Central memory CD4-positive, alpha-beta T cell (primary cell): Measurements from ENCODE around the gene SCFD2.
"Not testable (repeated sequence)": the region's sequence is repeated elsewhere in the genome, so short reads cannot be mapped to it uniquely, and the experiment has no call there.

Experiments
- DNase-seq: peaks from one replicate; pipeline ENCODE4 v3.0.0; 2022

The SCFD2 gene

GRCh38 chr4:53043055-53043454 is 322.8 kb downstream of the SCFD2 start:
- no peak for DNase-seq

- no peak for DNase-seq
Measured at GRCh38 chr4:53040851-53041250, 325.0 kb downstream of the SCFD2 start.

- DNase-seq: no peak
Measured at GRCh38 chr4:53040459-53040815, 325.4 kb downstream of the SCFD2 start.

- no peak for DNase-seq
Measured at GRCh38 chr4:53039741-53040458, 326.0 kb downstream of the SCFD2 start.

DNA sequence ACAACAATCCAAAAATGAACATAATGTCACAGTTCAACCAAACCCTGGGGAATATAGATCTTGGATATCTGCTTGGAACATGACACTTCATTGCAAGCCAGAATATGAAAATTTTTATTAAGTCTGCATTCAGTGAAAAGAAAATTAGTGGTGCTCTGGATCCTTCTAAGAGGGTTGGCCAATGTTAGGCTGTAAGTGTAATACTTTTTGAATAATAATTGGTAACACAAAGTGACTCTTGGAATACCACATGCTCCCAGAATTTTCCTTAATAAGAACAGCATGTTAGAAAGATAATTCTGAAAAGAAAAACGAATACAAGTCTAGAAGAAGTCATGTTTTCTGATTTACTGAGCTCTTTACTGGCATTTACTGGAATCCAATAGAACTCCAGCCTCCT is 328.0 kb downstream of the SCFD2 start:
- no peak for DNase-seq

DNA sequence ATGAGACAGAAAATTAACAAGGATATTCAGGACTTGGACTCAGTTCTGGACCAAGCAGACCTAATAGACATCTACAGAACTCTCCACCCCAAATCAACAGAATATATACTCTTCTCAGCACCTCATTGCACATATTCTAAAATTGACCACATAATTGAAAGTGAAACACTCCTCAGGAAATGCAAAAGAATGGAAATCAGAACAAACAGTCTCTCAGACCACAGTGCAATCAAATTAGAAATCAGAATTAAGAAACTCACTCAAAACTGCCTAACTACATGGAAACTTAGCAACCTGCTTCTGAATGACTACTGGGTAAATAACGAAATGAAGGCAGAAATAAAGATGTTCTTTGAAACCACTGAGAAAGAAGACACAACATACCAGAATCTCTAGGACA is 333.0 kb downstream of the SCFD2 start:
- DNase-seq: not testable (repeated sequence)

- DNase-seq: no peak
Measured at GRCh38 chr4:53026233-53026632, 339.6 kb downstream of the SCFD2 start.

DNA sequence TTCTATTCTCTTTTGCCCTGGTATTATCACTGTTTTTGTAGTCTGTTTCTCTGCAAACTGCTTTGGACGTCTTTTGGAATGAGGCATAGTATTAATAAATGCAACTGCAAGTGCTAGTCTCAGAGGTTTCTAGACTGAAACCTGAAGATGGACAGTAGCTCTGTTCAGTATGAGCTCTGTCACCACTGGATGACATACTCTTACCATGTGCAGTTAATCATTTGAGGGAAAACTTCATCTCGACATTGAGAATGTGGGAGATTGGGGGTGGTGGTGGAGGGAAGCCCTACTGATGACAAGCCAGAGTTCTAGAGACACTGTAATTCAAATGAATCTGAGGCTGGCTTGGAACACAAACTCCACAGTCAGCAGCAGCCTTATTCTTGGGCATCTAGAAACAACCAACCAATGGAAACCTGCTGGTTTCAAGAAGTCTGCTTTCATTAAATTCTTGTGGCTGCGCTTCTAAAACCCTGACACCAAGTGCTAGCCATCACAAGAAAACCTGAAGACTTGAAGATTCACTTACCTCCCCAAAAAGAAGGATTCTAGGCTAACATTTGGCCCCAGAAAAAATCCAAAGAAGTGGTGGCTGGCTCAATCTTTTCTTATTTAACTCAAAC is 342.1 kb downstream of the SCFD2 start:
- DNase-seq: no peak

- no peak for DNase-seq
Measured at GRCh38 chr4:53022513-53023100, 343.3 kb downstream of the SCFD2 start.

GRCh38 chr4:53021754-53022512 is 343.9 kb downstream of the SCFD2 start:
- DNase-seq: no peak

DNA sequence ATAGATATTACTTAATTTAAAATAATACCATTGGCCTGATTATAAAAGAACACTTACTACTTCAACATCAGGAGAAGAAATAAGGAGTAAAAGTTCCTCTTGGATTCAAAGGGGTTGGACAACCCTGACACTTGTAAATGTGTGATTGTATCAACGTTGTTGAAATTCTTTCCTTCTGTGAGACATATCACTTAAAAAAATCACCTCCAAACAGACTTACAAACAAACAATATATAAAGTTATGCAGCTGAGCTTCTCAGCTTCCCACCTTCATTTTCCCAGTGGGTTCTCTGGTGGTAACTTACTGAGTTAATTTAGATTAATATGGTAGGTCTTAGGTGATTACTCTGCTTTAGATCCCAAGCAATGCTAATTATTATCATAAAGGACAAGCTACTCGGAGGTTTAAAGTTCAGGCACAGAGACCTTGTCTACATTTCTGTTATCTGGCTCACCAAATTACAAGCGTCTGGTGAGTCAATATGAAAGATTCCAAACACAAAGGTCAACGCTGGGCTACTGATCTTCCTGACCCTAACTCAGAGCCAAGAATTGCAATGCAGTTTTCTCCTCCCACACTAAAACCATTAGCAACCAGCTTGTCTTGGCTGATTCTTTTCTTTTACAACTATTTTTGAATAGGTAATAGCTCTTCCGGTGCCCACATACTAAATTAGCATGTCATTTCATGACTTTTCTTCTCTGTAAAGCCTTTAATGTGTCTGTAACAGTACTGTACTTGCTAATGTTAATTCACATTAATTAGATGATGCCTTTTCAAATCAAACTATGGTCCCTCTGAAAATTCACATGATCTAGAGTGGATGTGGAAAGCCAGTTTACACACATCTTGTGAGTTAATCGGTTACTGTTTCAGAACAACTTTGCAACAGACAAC is 346.1 kb downstream of the SCFD2 start:
- no peak for DNase-seq

- no peak for DNase-seq
Measured at GRCh38 chr4:53018471-53018870, 347.4 kb downstream of the SCFD2 start.

DNA sequence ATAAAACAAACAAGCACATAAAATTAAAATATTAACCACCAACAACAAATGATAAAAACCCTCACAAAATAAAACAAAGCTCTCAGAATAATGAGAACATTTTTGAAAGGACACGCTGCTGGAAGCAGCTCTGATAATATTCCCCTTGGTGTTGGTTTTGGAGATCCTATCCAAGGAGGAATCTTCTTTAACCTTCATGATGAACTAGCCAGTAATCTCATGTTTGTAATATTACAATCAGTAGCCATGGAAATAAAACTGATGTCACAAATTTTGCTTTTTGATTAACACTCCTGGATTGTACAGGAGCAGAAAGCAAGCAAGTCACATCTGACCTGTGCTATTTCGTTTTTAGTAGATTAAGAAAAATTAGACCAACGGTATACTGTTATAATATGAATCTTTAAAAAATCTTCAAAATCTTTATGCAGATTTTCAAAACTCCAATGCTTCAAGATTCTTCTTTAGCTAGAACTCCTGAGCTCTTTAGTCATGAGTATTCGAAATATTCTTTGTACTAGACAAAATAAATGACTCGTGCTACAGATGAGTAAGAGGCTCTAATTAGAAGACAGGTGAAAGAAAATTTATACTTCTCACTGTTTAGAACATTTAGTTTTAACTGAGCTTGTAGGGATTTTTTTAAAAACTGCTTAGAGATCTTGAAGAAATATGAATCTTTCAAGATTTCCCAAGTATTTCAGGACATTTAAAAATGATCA is 349.6 kb downstream of the SCFD2 start:
- no peak for DNase-seq

- no peak for DNase-seq
Measured at GRCh38 chr4:53015681-53016080, 350.2 kb downstream of the SCFD2 start.

- DNase-seq: no peak
Measured at GRCh38 chr4:53014881-53015280, 351.0 kb downstream of the SCFD2 start.

GRCh38 chr4:53013873-53014775 is 351.7 kb downstream of the SCFD2 start:
- DNase-seq: no peak

DNA sequence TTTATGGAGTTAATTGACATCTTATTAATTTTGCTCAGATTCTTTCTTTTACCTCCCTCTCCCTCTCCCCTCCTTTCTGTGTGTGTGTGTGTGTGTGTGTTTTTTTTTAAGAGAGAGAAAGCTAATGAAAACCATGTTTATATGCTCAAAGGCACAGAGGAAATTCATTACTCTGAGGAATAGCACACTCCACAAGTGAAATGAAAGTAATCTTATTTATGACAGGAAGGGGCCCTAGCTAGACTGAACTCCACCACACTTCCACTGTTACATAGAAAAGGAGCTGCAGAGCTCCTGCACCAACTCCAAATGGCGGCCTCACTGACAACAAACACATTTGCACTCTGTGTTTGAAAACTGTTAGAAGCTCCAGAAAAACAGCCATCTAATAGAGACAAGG is 353.1 kb downstream of the SCFD2 start:
- no peak for DNase-seq

DNA sequence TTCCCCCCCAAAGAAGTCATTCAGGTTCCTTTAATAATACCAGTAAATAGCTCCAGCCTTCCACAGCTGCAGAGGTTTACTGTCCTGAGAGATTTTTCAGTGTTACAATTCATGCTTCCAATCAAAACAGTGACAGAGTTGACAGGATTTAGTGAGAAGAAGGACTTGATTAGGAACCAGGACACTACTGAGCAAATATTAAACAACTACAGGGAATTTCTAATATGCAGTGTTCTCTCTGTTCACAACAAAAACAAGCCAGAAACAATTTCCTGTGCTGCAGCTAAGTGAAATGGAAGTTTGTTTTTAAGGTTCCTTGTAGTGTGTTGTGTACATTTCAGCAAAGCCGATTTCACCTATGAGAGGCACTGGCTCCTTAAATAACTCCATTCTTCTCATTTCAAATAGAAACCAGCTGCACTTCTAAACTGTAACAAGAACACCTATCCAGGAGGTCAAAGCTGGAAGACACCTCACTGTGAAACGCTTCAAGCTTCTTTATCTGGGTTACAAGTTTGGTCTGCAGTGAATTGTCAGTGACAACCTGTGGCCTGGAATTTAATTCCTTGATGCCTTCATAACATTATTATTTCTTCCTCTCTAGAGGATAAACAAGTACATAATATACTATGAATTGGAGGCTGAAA is 354.5 kb downstream of the SCFD2 start:
- no peak for DNase-seq

DNA sequence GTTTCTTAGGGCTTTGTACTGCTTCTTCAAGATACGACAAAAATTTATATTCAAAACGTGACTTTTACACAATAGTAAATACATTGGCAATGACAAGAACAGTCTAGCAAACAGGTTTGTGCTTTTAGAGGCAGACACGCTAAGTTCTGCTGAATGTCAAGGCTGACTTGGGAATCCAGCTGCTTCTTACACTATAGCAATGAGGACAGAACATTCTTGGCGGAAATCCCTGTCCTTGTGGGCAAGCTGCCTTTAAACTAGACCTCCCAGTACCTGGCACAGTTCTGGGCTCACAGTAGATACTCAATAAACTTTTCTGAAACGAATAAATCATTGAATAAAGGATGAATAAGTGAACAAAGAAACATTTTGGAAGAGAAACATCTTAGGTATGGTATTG is 355.5 kb downstream of the SCFD2 start:
- no peak for DNase-seq

DNA sequence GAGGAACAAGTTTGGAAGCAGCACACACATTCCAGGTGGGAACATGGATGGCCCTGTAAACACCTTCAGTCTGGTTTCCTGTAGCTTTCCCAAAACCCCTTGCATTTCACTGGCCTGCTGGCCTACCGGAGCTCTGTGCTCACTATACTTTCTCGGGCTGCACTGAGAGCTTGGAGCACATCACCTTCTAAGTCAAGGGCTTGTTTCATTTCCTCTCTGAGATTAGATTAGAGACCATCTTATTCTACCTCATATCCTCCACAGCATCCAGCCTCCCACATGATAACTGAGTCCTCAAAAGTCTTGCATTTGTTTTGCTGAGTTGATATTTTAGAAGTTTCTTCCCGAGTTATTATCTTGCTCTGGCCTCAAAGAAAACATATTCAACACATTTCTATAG is 356.0 kb downstream of the SCFD2 start:
- DNase-seq: no peak
